ENCODE results near the gene MPPED2. TPM values are rescaled to one million over a fixed set of nuclear protein-coding genes. Genes with fewer than 3 reads are reported as not detected.

Gene MPPED2, protein sequence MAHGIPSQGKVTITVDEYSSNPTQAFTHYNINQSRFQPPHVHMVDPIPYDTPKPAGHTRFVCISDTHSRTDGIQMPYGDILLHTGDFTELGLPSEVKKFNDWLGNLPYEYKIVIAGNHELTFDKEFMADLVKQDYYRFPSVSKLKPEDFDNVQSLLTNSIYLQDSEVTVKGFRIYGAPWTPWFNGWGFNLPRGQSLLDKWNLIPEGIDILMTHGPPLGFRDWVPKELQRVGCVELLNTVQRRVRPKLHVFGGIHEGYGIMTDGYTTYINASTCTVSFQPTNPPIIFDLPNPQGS
- polyA plus RNA-seq (2012; ENCODE audit: missing spikeins) = not detected

DNA sequence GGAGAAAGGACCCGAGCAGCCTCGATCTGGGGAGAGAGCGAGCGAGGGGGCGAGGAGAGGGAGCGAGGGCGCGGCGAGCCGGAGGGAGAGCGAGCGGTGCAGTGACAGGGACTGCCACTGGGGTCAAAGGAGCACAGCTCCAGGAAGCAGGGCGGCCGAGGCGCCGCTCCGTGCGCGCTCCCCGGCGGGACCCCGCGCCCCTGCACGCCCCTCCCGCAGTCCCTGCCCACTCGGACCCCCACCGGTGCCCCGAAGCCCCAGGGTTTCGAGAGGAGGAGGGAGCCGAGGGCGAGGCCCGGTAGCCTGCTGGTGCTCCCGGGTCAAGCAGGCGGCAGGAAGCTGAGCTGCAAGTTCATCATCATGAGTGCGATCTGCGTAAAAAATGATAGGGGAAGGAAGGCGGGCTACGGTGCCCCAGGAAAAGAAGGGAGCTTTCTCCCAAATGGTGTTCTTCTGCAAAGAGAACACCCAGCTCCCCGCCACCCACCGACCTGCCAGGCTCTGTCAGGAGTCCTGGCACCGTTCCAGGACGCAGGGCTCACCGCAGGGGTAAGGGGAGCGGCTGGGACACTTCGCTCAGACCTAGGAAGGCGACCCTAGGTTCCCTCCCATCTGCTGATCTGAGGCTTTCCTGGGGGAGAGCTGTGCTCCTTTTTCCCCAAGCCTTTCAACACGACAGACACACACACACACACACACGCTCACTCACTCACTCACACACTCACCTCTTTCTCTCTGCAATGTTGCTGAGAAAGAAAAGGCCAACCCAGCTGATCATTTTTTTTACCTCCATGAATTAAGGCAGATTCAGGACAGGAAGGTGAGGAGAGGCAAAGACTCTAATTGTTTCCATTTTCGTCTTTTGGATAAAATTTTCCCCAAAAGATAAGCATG, at the start of gene MPPED2:
MPPED2 (minus strand) TSS at position 103 of the 894 bp plus-strand sequence. CDS start 5,980 bp downstream, outside the sequence.
- DNase-seq (ENCODE audit: insufficient read length) (peak; percentile 52), FAIRE-seq (peak; percentile 82)
- TF ChIP-seq POLR2A (IDR thresholded peaks at IDR 0.05; ENCODE audit: low read depth, low read length) = no peak
- TF ChIP-seq POLR2AphosphoS5 (IDR thresholded peaks at IDR 0.05; ENCODE audit: low read depth, low read length) = no peak
- no peak for TF ChIP-seq TAF1 (IDR thresholded peaks at IDR 0.05; ENCODE audit: borderline replicate concordance, low read depth, low read length)

DNA sequence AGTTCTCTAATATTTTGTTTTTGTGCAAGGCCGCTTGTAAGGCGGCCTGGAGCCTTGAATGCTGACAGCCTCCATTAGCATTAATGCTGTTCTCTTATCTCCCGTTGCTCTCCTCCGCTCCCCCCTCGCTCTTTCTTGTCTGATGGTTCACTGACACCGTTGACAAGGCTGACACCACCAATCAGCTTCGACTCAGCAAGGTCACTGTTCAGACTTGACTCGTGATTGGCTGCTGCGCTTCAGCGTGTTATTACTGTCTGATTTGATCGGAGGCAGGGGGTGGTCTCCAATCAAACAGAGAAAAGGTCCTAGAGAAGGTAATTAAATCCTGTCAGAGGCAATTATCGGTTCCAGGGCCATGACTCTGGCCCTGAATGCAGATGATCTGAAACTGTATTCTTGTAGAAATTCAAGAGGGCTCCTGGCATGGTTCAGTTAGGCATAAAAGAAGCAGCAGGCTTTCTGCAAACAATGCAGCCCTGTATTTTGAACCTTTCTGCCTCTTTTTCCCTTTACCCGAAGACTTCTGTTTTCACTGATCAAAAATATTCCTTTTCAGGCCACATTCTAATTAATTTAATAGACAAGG, 49.3 kb upstream of the MPPED2 start:
- no peak for DNase-seq (ENCODE audit: insufficient read length)

DNA sequence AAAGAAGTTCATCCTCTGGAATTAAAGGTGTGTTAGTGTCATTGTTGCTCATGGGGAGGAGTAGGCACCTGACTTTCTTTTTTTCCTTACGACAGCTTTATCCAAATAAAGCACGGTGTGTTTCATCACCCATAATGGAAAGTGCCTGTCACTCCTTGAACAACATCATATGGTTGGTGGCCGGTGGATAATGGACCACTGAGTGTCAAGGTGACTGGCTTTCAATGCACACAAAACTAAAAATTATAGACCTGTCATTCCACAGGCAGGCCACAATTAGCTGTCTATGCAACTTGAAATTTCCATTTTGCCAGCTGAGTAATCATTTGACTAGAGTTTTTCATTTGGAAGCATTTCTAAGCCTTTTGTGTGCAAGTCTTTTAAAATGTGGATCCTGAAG, 45.0 kb upstream of the MPPED2 start:
- no peak for DNase-seq (ENCODE audit: insufficient read length)
- FAIRE-seq = no peak
- TF ChIP-seq TAF1 (IDR thresholded peaks at IDR 0.05; ENCODE audit: borderline replicate concordance, low read depth, low read length) = no peak
- no peak for TF ChIP-seq POLR2AphosphoS5 (IDR thresholded peaks at IDR 0.05; ENCODE audit: low read depth, low read length)
- no peak for TF ChIP-seq POLR2A (IDR thresholded peaks at IDR 0.05; ENCODE audit: low read depth, low read length)

More for the DNA sequence above, 49.3 kb upstream of the MPPED2 start:
- FAIRE-seq = no peak
- TF ChIP-seq POLR2A (IDR thresholded peaks at IDR 0.05; ENCODE audit: low read depth, low read length) (no peak), TAF1 (IDR thresholded peaks at IDR 0.05; ENCODE audit: borderline replicate concordance, low read depth, low read length) (no peak), POLR2AphosphoS5 (IDR thresholded peaks at IDR 0.05; ENCODE audit: low read depth, low read length) (no peak)

DNA sequence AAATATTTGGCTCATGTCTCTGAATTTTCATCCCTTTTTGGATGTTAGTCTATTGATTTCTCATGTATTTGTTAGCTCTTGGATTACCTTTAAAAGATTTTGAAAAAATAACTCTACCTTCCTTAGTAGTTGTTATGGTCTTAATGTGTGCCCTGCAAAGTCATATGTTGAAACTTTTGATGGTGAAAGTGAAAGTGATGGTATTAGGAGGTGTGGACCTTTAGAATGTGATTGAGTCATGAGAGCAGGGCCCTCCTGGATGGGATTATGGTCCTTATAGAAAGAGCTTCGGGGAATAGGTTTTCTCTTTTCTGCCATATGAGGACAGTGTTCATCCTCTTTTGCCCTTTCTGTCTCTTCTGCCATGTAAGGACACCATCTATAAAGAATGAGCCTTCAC, 33.6 kb upstream of the MPPED2 start:
- no peak for DNase-seq (ENCODE audit: insufficient read length)
- TF ChIP-seq TAF1 (IDR thresholded peaks at IDR 0.05; ENCODE audit: borderline replicate concordance, low read depth, low read length) = no peak
- TF ChIP-seq POLR2AphosphoS5 (IDR thresholded peaks at IDR 0.05; ENCODE audit: low read depth, low read length) = no peak
- no peak for TF ChIP-seq POLR2A (IDR thresholded peaks at IDR 0.05; ENCODE audit: low read depth, low read length)
- no peak for FAIRE-seq

DNA sequence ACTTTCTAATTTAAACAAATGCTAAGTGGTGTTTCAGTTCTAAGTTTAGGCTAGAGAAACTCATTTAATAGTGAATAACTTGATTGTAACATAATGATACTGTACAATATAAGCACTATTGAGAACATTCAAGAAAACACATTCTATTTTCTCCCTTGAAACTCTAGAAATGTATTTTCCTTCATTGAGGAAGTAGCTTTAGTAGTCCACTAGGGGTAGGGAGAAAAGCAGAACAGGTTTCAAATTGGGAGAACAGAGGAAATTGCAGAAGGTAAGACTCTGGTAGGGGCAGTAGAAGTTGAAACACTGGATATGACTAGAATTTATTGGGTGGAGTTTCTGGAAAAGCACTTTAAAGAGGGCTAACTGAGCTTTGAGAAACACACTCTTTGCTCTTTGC, 31.6 kb upstream of the MPPED2 start:
- FAIRE-seq (no peak), DNase-seq (ENCODE audit: insufficient read length) (no peak)
- TF ChIP-seq POLR2A (IDR thresholded peaks at IDR 0.05; ENCODE audit: low read depth, low read length) = no peak
- TF ChIP-seq TAF1 (IDR thresholded peaks at IDR 0.05; ENCODE audit: borderline replicate concordance, low read depth, low read length) = no peak
- no peak for TF ChIP-seq POLR2AphosphoS5 (IDR thresholded peaks at IDR 0.05; ENCODE audit: low read depth, low read length)

DNA sequence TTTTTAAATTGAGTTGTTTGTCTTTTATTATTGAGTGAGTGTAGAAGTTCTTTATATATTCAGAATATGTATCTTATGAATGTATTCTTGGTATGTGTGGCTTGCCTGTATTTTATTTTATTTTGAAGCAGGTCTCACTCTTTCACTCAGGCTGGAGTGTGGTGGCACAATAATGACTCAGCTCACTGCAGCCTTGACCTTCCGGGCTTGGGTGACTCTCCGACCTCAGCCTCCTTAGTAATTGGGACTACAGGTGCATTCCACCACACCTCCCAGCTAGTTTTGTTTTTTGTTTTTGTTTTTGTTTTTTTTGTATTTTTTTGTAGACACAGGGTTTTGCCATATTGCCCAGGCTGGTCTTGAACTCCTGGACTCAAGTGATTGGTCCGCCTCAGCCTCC, 24.5 kb upstream of the MPPED2 start:
- no peak for FAIRE-seq
- no peak for DNase-seq (ENCODE audit: insufficient read length)
- TF ChIP-seq TAF1 (IDR thresholded peaks at IDR 0.05; ENCODE audit: borderline replicate concordance, low read depth, low read length) = no peak
- no peak for TF ChIP-seq POLR2A (IDR thresholded peaks at IDR 0.05; ENCODE audit: low read depth, low read length)
- TF ChIP-seq POLR2AphosphoS5 (IDR thresholded peaks at IDR 0.05; ENCODE audit: low read depth, low read length) = no peak

DNA sequence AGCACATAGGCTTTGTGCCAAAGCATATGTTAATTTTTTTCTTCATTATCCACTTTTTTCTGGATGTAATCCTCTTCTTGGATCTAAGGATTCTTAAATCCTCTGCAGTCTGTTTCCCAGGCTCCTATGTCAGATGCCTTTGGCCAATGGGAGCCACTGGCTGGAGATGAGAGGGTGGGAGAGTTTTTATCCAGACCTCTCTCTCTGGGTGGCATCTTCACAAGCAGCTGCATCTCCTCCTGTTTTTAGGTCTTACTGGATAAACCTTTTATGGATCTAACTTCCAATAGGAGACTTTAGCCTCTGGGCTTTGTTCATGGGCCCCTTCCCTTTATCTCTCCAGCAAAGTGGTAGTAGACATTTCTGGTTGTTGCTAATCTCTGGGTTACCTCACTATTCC, 22.4 kb upstream of the MPPED2 start:
- no peak for DNase-seq (ENCODE audit: insufficient read length)
- no peak for FAIRE-seq
- TF ChIP-seq TAF1 (IDR thresholded peaks at IDR 0.05; ENCODE audit: borderline replicate concordance, low read depth, low read length) = no peak
- no peak for TF ChIP-seq POLR2AphosphoS5 (IDR thresholded peaks at IDR 0.05; ENCODE audit: low read depth, low read length)
- TF ChIP-seq POLR2A (IDR thresholded peaks at IDR 0.05; ENCODE audit: low read depth, low read length) = no peak

DNA sequence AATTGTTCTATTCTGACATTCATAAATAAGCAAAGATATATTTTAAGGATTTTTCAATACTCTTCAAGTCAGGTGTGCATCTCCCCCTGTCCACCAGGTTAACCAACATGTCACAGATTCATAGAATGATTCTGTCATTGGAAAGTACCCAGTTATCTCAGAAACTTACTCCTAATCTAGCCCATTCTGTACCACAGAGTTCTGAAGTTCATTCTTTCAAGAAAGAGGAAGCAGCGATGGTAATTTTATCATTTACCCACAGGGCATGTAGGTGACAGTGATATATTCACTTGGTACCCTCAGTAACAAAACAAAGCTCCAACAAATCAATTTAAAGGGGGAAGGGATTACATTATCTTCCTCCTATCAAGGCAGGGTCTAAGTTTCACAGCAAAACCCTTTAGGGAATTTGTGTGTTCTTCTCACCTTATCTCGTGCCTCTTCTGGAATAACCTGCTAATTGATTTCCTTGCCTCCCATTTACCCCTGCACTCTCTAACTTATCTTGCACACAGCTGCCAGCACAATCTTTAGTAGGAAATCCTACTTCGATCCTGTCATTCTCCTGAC, 19.0 kb upstream of the MPPED2 start:
- DNase-seq (ENCODE audit: insufficient read length) = no peak
- no peak for TF ChIP-seq POLR2AphosphoS5 (IDR thresholded peaks at IDR 0.05; ENCODE audit: low read depth, low read length)
- TF ChIP-seq POLR2A (IDR thresholded peaks at IDR 0.05; ENCODE audit: low read depth, low read length) = no peak
- TF ChIP-seq TAF1 (IDR thresholded peaks at IDR 0.05; ENCODE audit: borderline replicate concordance, low read depth, low read length) = no peak
- peak; percentile 84 for FAIRE-seq

DNA sequence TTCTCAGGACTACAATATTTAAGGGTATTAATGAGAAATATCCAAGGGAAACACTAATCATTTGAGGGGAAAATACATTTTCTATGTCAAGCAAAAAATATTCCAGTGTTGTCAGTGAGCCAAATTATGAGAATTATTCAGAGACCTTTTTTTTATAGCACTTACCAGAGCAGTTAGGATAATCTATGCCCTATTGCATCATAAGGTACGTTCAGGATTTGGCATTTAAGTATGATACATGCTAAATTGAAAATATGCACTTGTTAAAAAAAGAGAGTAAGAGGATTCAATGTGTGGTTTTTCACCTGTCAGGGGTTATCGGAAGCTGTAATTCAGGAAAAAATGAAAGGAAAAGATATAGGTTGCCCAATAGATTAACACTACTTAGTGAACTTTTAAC, 17.2 kb upstream of the MPPED2 start:
- DNase-seq (ENCODE audit: insufficient read length) (no peak), FAIRE-seq (no peak)
- TF ChIP-seq POLR2AphosphoS5 (IDR thresholded peaks at IDR 0.05; ENCODE audit: low read depth, low read length) (no peak), TAF1 (IDR thresholded peaks at IDR 0.05; ENCODE audit: borderline replicate concordance, low read depth, low read length) (no peak), POLR2A (IDR thresholded peaks at IDR 0.05; ENCODE audit: low read depth, low read length) (no peak)

DNA sequence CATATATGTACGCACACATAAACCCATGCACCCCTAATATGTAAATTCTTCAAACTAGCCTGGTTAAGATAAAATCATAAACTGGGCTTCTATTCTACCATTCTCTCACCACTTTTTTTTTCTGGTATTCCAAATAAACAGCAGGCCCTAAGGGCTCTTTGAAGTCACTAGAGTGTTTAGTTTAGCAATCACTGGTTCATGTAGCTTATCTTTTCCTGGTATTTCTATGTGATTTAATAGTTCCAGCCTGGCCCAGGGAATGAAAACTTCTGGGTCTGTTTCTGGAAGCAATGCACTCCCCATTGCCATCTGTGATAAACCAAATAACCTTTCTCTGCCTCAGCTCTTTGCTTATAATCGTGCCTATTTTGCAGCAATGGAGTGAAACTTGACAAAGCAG, 10.7 kb upstream of the MPPED2 start:
- DNase-seq (ENCODE audit: insufficient read length) = no peak
- FAIRE-seq = no peak
- TF ChIP-seq POLR2A (IDR thresholded peaks at IDR 0.05; ENCODE audit: low read depth, low read length) (no peak), POLR2AphosphoS5 (IDR thresholded peaks at IDR 0.05; ENCODE audit: low read depth, low read length) (no peak), TAF1 (IDR thresholded peaks at IDR 0.05; ENCODE audit: borderline replicate concordance, low read depth, low read length) (no peak)

DNA sequence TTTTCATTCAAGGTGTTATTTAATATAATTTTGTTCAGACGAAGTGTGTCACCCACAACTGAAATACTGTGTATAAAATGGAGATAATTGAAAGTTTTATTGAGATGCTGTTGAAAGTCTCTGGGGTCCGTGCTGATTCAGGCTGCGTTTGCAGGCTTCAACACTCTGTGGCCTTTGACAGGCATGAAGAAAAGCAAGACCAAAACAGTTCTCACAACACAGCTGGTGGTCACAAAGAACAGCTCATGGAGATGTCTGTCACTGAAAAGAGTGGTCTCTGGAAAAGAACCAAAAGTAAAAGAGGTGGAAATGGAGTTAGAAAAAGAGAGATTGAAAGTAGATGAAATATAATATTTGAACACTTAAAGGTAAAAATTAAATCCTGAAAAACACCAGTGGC, 9.8 kb upstream of the MPPED2 start:
- TF ChIP-seq TAF1 (IDR thresholded peaks at IDR 0.05; ENCODE audit: borderline replicate concordance, low read depth, low read length) (no peak), POLR2A (IDR thresholded peaks at IDR 0.05; ENCODE audit: low read depth, low read length) (no peak), POLR2AphosphoS5 (IDR thresholded peaks at IDR 0.05; ENCODE audit: low read depth, low read length) (no peak)
- no peak for DNase-seq (ENCODE audit: insufficient read length)
- no peak for FAIRE-seq

Data from GM12892 (cell line).